SK-N-DZ (cell line): ENCODE results near the gene LRRK2.
A peak's percentile ranks its signal among the peaks of the same experiment; 100 is the strongest.
"Not testable (repeated sequence)": the region's sequence is repeated elsewhere in the genome, so short reads cannot be mapped to it uniquely, and the experiment has no call there.

Source experiments
- DNase-seq: peaks from one replicate; pipeline ENCODE4 v3.0.0-alpha.2; 2015; ENCODE audit warnings: low spot score

The LRRK2 gene

GRCh38 chr12:40313928-40314327 lies 89.1 kb downstream of the LRRK2 start:
- no peak for DNase-seq

- DNase-seq, result no peak
These were observed 90.1 kb downstream of the LRRK2 start for GRCh38 chr12:40314927-40315326.

DNA sequence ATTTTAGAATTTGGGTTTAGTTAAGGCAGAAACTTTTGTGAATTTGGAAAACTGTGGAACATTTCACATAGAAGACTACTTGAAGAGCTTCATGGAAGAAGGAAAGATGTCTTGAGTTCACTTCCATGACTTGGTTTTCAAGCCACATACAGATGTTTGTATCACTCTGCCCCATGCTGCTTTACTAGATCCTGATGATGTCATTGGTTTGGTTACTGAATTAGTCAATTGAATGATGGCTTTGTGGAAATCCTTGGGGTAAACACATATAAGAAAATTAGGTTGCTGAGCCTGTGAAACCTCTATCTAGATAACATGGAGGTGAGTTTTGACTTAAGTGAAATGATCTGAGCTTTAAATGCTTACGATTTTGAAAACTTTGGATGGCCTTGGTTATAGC lies 90.6 kb downstream of the LRRK2 start:
- DNase-seq, result no peak

DNA sequence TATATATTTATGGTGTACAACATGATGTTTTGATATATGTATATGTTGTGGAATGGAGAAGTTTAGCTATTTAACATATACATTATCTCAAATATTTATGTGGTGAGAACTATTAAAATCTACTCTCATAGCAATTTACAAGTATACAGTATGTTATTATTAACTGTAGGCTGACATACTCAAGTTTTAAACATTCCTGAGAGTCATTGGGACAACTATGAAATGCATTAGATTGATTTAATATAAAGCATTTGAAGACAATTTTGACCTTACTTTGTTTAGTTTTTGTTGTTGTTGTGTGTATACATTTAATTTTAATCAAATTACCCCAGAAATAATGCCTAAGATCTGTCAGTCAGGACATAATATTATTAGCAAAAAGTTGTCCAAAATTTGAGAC lies 99.5 kb downstream of the LRRK2 start:
- DNase-seq, result no peak

GRCh38 chr12:40325349-40325960 lies 100.7 kb downstream of the LRRK2 start:
- DNase-seq, result peak; percentile 72

DNA sequence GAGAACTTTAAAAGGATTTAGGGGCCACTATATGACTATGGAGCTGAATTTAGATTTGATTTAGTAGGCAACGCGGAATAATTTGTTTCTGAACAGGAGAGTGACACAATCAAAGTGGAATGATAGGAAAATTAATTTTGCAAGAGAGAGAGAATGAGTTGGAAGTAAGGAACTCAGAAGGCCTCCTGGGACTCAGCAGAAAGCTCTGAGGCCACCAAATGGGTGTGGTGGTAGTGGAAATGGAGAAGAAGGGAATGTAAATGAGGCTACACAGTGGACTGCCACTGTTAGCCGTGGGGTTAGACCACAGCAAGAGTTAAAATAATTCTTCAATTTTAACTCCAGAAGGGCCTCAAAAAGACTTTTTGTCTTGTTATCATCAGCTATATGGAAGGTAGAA lies 102.7 kb downstream of the LRRK2 start:
- DNase-seq, result no peak

DNA sequence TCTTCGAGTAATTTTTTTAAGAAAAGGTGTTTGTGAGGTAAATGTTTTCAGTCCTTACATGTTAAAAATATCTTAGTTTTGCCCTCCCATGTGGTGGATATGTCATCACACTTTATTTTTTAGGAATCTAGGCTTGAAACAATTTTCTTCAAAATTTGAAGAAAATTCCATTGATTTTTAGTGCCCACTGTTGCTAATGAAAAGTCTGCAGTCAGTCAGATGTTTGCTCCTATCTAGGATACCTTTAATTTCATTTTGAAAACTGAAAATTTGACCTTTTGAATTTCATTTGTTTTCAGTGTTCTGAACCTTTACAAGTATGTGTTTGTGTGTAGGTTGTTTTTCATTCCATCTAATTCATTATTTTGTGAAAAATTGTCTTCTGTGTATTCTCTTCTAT lies 105.4 kb downstream of the LRRK2 start:
- no peak for DNase-seq

DNA sequence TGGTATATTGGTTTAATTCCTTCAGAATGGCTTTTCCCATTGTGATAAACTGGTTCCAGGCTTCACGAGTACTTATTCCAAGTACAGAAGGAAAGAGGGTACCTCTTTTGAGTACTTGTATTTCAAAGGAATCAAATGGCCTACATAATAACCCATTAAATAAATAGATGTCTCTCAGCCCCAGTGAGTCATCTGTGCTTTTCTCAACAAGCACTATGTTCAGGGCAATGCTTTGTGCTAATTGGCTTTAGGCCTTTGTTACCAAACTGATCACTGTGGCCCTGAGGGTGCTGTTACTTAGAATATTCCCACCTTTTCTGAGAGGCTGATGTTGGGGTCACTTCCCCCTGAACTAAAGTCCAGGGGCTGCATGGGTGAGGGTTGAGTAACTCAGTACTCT lies 107.1 kb downstream of the LRRK2 start:
- DNase-seq, result no peak

DNA sequence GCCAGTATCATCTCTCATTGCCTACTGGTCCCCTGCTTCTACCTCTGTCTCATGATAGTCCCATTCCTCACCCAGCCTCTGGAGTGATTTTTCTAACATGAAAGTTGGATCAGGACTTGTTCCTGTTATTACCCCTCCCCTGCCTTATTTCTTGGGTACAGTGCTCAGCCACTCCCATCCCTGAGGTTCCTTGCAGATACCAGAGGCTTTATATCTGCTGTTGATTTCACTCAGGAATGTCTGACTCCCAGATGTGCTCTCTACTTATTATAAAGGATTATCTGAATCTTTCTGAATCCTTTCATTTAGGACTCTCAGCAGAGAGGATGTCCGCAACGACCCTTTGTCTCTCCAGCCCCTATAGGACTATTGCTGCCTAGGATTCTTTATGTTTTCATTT lies 111.2 kb downstream of the LRRK2 start:
- DNase-seq, result no peak

DNA sequence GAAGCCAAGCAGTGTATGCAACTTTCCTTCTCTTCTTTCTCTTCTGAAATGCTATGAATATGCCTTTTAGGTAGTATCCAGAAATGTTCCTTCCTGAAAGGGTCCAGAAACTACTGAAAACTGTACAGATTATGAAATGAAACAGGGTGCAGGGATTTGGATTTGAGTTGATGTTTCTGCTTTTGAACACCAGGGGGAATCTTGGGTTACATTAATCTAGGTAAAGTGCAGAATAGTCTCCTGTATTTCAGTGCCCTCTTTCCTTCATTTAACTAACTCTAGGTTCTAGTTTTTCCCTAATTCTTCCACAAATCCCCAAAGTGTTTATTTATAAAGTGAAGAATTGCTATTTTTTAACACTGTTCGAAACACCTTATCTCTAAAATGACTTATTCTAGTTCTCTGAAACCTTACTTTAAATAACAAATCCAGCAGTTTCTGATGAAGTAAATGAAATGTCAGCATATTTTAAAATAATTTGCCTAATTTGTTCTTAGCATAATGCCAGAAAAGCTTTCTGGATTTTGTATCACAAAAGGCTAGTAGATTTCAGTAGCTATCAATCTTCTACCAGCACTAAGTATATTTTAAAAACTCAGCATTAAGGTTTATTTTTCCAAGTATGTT lies 111.9 kb downstream of the LRRK2 start:
- DNase-seq, result peak; percentile 53

DNA sequence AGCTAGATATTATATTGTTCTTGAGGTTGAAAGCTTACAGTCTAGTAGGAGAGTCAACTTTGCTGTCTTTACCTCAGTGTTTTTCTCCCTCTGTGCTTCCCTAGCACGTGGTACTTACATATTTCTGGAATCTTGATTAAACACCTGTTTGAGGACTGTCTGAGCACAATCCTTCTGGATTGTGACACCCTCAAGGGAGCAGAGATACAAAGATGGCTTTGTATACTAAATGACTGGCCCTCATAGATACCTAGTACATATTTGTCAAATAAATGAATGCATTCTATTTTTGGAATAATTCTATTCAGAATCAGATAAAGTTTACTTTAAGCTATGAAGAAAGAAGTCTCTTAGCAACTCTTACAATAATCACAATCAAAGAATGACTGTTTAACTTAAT lies 113.3 kb downstream of the LRRK2 start:
- no peak for DNase-seq

GRCh38 chr12:40338621-40339020 lies 113.8 kb downstream of the LRRK2 start:
- no peak for DNase-seq

GRCh38 chr12:40342010-40342409 lies 117.2 kb downstream of the LRRK2 start:
- no peak for DNase-seq

- DNase-seq, result no peak
These were observed 118.3 kb downstream of the LRRK2 start for GRCh38 chr12:40343124-40343523.

DNA sequence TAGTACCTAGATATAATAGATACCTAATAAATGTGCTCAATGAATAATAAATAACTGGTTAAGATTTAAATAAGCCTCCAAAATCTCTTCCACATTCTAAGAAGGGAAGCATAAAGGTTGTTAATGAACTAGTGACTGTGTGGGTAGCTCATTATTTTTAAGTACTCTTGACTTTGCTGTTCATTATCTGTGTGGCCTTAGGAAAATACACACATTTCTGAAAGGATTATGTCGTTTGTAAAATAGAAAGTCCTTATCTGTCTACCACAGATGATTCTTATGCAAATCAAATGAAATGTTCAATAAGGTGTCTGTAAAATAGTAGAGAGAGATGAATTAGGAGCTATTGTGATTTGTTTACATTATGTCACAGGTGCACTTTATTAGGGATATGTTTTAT lies 119.5 kb downstream of the LRRK2 start:
- DNase-seq, result no peak

- peak; percentile 51 for DNase-seq
These were observed 127.2 kb downstream of the LRRK2 start for GRCh38 chr12:40351976-40352375.

DNA sequence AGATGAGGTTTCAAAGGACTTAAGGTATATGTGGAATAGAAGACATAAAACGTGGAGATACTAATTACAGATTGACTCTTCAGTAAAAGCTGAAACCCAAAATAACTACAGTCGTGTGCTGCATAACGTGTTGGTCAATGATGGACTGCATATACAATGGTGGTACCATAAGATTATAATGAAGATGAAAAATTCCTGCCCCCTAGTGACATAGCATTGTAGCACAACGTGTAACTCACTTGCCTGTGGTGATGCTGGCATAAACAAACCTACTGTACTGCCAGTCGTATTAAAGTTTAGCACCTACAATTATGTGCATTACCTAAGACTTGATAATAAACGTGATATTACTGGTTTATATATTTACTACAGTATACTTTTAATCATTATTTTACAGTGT lies 150.3 kb downstream of the LRRK2 start:
- no peak for DNase-seq

- no peak for DNase-seq
These were observed 151.9 kb downstream of the LRRK2 start for GRCh38 chr12:40376533-40377267.

DNA sequence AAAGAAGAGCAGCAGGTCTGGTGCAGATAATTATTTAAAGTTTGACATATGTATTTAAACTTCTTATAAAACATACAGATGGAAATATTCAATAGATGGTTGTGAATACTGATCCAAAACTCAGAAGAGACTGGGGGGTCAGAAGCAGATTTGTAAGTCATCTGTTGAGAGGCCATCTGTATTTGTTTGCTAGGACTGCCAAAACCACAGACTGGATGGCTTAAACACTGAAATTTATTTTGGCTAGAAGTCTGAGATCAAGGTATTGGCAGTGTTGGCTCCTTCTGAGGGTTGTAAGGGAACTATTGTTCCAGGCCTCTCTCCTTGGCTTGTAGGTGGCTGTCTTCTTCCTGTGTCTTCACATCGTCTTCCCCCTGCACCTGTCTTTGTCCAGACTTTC lies 153.9 kb downstream of the LRRK2 start:
- DNase-seq, result no peak

- no peak for DNase-seq
These were observed 157.4 kb downstream of the LRRK2 start for GRCh38 chr12:40382217-40382616.

- not testable (repeated sequence) for DNase-seq
These were observed 162.5 kb downstream of the LRRK2 start for GRCh38 chr12:40387279-40387678.

DNA sequence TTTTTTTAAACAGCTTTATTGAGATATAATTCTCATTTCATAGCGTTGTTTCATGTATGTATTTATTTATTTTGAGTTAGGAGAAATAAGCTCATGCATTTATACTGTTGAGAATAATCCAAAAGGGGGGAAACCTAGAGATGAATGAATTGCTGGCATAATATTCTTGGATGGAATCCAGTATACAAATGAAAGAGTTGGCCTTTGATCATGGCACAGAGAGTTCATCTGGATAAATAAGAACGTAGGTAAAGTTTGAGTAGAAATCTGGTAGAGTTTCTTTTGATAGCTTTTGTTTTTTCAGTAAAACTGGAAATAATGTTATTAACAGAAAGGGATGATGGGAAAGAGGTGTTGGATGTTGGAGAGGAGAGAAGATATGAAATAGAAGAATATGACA lies 166.2 kb downstream of the LRRK2 start:
- no peak for DNase-seq

GRCh38 chr12:40393026-40393425 lies 168.2 kb downstream of the LRRK2 start:
- DNase-seq, result no peak
